ENCODE data around the gene MED20. TPM values are rescaled to one million over a fixed set of nuclear protein-coding genes. Genes with fewer than 3 reads are reported as not detected.

Gene MED20
- total RNA-seq, 1 donor from 2014 or later: 23.8 TPM

- peak overlapping the region; percentile 98 for H3K27ac Mint-ChIP-seq
- H3K4me1 Mint-ChIP-seq (ENCODE audit: low read depth): peaks cover 54% of the 10 kb centered on the region
- H3K4me3 Mint-ChIP-seq: peak overlapping the region; percentile 98
- intact Hi-C loops (cut with micrococcal nuclease): loop anchor here (1.0 to 10.0 kb wide), 11 partner anchors 15 to 643 kb away; partner anchors contain the start of genes CCND3, MRPS10, PRICKLE4 and TFEB
- no peaks in the 10 kb centered on the region for H3K9me3 Mint-ChIP-seq
- H3K36me3 Mint-ChIP-seq (ENCODE audit: low read depth): peaks cover 29% of the 10 kb centered on the region
- no peak for DNase-seq (ENCODE audit: low spot score)
- no peaks in the 10 kb centered on the region for H3K27me3 Mint-ChIP-seq (ENCODE audit: insufficient read depth)
These were observed 716 bp upstream of the MED20 start for GRCh38 chr6:41921712-41921998.

- H3K4me3 Mint-ChIP-seq: no peak overlapping the region
- no peak for DNase-seq (ENCODE audit: low spot score)
- H3K27ac Mint-ChIP-seq: peak overlapping the region; percentile 70
- no peaks in the 10 kb centered on the region for H3K27me3 Mint-ChIP-seq (ENCODE audit: insufficient read depth)
- H3K9me3 Mint-ChIP-seq: no peaks in the 10 kb centered on the region
- intact Hi-C loops (cut with micrococcal nuclease): loop anchor here (1.0 kb wide), 3 partner anchors 22 to 127 kb away; partner anchors contain the start of gene USP49
- H3K36me3 Mint-ChIP-seq (ENCODE audit: low read depth): peaks cover 27% of the 10 kb centered on the region
- H3K4me1 Mint-ChIP-seq (ENCODE audit: low read depth): peaks cover 40% of the 10 kb centered on the region
These were observed 3.4 kb downstream of the MED20 start for GRCh38 chr6:41917528-41917927.

GRCh38 chr6:41914869-41915530 is 5.9 kb downstream of the MED20 start:
- H3K36me3 Mint-ChIP-seq (ENCODE audit: low read depth): peaks cover 22% of the 10 kb centered on the region
- H3K27ac Mint-ChIP-seq: no peak overlapping the region
- no peak overlapping the region for H3K4me3 Mint-ChIP-seq
- no peak for DNase-seq (ENCODE audit: low spot score)
- H3K9me3 Mint-ChIP-seq: no peaks in the 10 kb centered on the region
- H3K27me3 Mint-ChIP-seq (ENCODE audit: insufficient read depth): no peaks in the 10 kb centered on the region
- intact Hi-C loops (cut with micrococcal nuclease): no loop called here
- H3K4me1 Mint-ChIP-seq (ENCODE audit: low read depth): peaks cover 30% of the 10 kb centered on the region

- Mint-ChIP-seq H3K27me3 (ENCODE audit: insufficient read depth) (no peaks in the 10 kb centered on the region), H3K27ac (no peak overlapping the region), H3K36me3 (ENCODE audit: low read depth) (peaks cover 24% of the 10 kb centered on the region), H3K4me3 (no peak overlapping the region), H3K4me1 (ENCODE audit: low read depth) (peaks cover 31% of the 10 kb centered on the region), H3K9me3 (no peaks in the 10 kb centered on the region)
- no peak for DNase-seq (ENCODE audit: low spot score)
- intact Hi-C loops (cut with micrococcal nuclease): no loop called here
These were observed 6.6 kb downstream of the MED20 start for GRCh38 chr6:41914343-41914742.

- Mint-ChIP-seq H3K4me1 (ENCODE audit: low read depth) (peaks cover 33% of the 10 kb centered on the region), H3K27ac (no peak overlapping the region), H3K27me3 (ENCODE audit: insufficient read depth) (no peaks in the 10 kb centered on the region), H3K36me3 (ENCODE audit: low read depth) (peaks cover 38% of the 10 kb centered on the region), H3K4me3 (no peak overlapping the region), H3K9me3 (no peaks in the 10 kb centered on the region)
- intact Hi-C loops (cut with micrococcal nuclease): no loop called here
- no peak for DNase-seq (ENCODE audit: low spot score)
These were observed 11.2 kb downstream of the MED20 start for GRCh38 chr6:41909727-41910126.

GRCh38 chr6:41901882-41902519 is 18.9 kb downstream of the MED20 start:
- Mint-ChIP-seq H3K9me3 (no peaks in the 10 kb centered on the region), H3K4me1 (ENCODE audit: low read depth) (peaks cover 32% of the 10 kb centered on the region), H3K27ac (no peak overlapping the region), H3K36me3 (ENCODE audit: low read depth) (peaks cover 16% of the 10 kb centered on the region), H3K4me3 (no peak overlapping the region), H3K27me3 (ENCODE audit: insufficient read depth) (no peaks in the 10 kb centered on the region)
- peak; percentile 31 for DNase-seq (ENCODE audit: low spot score)
- intact Hi-C loops (cut with micrococcal nuclease): loop anchor here (1.0 kb wide), 2 partner anchors 34 to 142 kb away; no protein-coding TSS in a partner anchor

GRCh38 chr6:41900861-41901260 is 20.1 kb downstream of the MED20 start:
- intact Hi-C loops (cut with micrococcal nuclease): no loop called here
- Mint-ChIP-seq H3K27ac (no peak overlapping the region), H3K4me1 (ENCODE audit: low read depth) (peaks cover 30% of the 10 kb centered on the region), H3K36me3 (ENCODE audit: low read depth) (peaks cover 11% of the 10 kb centered on the region), H3K4me3 (no peak overlapping the region), H3K27me3 (ENCODE audit: insufficient read depth) (no peaks in the 10 kb centered on the region), H3K9me3 (no peaks in the 10 kb centered on the region)
- DNase-seq (ENCODE audit: low spot score): no peak

- Mint-ChIP-seq H3K4me3 (no peak overlapping the region), H3K27ac (peak overlapping the region; percentile 97), H3K9me3 (no peaks in the 10 kb centered on the region), H3K36me3 (ENCODE audit: low read depth) (peaks cover 1% of the 10 kb centered on the region), H3K4me1 (ENCODE audit: low read depth) (peaks cover 10% of the 10 kb centered on the region), H3K27me3 (ENCODE audit: insufficient read depth) (no peaks in the 10 kb centered on the region)
- intact Hi-C loops (cut with micrococcal nuclease): loop anchor here (5.0 kb wide), 1 partner anchor 1161 kb away; the partner anchor contains the start of genes KLC4 and MRPL2
- no peak for DNase-seq (ENCODE audit: low spot score)
These were observed 24.7 kb downstream of the MED20 start for GRCh38 chr6:41896281-41896680.

DNA sequence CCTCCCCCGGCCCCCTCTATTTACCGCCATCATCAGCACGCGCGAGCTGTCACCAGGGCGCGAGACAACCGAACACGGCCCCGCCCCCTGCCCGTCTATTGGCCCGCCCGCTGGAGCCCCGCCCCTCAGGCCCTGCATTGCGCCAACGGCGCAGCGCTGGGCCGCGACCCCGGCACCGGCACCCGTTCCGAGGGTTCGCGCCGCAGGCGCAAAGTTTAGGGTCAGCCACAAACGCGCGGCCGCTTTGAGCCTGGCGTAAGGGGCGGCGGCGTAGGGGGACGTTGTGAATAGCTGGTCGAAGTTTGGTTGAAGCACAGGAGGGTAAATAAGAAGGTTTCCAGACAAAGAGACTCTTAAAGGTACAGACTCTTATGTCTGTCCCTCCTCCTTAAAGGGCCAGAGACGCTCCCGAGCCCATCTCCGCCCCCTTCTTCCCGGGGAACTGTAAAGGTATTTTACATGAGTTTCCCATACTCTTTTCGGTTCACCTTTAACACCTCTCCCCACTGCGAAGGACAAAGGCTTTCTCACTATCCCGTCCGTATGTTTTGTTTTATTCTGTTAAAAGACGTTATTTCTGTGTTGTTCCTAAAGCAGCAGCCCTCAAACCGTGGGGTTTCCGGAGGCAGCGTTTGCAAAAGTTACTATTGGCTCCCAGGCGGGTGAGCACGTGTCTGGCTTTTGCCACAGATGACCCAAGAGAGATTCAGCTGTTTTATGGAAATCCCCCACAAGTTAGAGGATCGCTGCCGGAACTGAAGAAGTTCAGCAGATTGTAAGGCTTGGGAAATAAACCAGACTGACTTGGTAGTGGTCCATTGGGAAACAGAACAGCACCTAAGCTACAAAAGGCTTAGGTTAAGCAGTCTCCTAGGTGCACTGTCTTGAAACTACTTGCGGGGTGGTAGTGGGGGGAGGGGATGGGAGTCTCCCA is 25.4 kb downstream of the MED20 start, which contains the start of gene USP49:
USP49 (minus strand) TSS at position 76 of the 934 bp plus-strand sequence. CDS start 88,392 bp downstream, outside the sequence.
- DNase-seq (ENCODE audit: low spot score): peak; percentile 84
- no peaks in the 10 kb centered on the region for H3K9me3 Mint-ChIP-seq
- no peak within 1 kb of the TSS for H3K4me3 Mint-ChIP-seq
- H3K4me1 Mint-ChIP-seq (ENCODE audit: low read depth): peaks cover 10% of the 10 kb centered on the region
- peak within 1 kb of the TSS; percentile 97 for H3K27ac Mint-ChIP-seq
- intact Hi-C loops (cut with micrococcal nuclease): loop anchor here (1.0 to 5.0 kb wide), 11 partner anchors 22 to 1162 kb away; partner anchors contain the start of genes BYSL, CCND3, KLC4 and MED20
- H3K27me3 Mint-ChIP-seq (ENCODE audit: insufficient read depth): no peaks in the 10 kb centered on the region
- peaks cover 1% of the 10 kb centered on the region for H3K36me3 Mint-ChIP-seq (ENCODE audit: low read depth)

DNA sequence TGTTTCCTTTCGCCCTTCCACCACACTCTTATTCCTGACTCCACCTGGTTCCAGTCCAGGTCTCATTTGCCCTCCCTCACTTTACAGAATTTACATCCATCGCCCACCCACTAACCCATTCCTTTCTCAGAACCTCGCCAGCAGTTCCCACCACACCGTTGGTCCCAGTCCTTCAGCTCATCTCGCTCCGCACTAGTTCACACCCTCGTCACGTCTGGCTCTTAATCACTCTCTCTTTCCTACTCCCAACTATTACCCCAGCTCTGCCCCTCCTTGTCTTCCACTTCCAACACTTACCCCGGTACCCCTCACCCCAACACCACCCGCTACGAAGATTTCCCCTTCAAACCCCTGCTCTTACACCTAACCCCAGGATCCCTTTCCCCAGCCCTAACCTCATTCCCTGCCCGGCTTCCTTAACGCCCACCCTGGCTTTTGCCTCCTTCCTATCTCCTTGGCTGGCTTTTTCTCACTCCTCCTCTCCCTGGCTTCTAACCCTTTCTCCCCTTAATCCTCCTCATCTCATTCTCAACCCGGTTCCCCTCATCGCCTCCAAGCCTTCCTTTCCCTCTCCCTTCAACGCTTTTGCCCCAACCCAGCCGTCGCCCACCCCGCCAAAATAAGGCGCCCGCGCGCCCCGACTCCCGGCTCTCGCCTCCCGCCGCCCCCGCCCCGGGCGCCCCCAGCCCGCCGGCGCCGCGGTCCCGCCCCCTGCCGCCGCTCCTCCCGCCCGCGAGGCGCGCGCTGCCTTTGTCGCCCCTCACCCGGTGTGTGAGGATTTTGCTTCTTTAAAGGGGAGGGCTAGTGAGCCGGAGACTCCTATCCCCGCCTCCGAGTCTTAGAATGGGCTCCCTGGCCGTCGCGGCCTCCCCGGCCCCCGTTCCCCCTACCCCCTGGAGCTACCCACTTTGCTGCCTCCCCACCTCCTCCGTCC is 26.3 kb downstream of the MED20 start:
- H3K27me3 Mint-ChIP-seq (ENCODE audit: insufficient read depth): no peaks in the 10 kb centered on the region
- H3K36me3 Mint-ChIP-seq (ENCODE audit: low read depth): peaks cover 1% of the 10 kb centered on the region
- intact Hi-C loops (cut with micrococcal nuclease): loop anchor here (1.0 to 5.0 kb wide), 11 partner anchors 23 to 1163 kb away; partner anchors contain the start of genes BYSL, CCND3, KLC4 and MED20
- H3K4me1 Mint-ChIP-seq (ENCODE audit: low read depth): peaks cover 10% of the 10 kb centered on the region
- H3K4me3 Mint-ChIP-seq: no peak overlapping the region
- peak overlapping the region; percentile 97 for H3K27ac Mint-ChIP-seq
- DNase-seq (ENCODE audit: low spot score): no peak
- H3K9me3 Mint-ChIP-seq: no peaks in the 10 kb centered on the region

- Mint-ChIP-seq H3K9me3 (no peaks in the 10 kb centered on the region), H3K4me1 (ENCODE audit: low read depth) (peaks cover 10% of the 10 kb centered on the region), H3K27ac (no peak overlapping the region), H3K4me3 (no peak overlapping the region), H3K27me3 (ENCODE audit: insufficient read depth) (no peaks in the 10 kb centered on the region), H3K36me3 (ENCODE audit: low read depth) (peaks cover 1% of the 10 kb centered on the region)
- intact Hi-C loops (cut with micrococcal nuclease): no loop called here
- DNase-seq (ENCODE audit: low spot score): no peak
These were observed 27.9 kb downstream of the MED20 start for GRCh38 chr6:41892921-41893564.
